AG04450 (cell line): ENCODE data around the gene PERM1. TPM values are rescaled to one million over a fixed set of nuclear protein-coding genes. Genes with fewer than 3 reads are reported as not detected.

ENCODE experiments used
- CTCF ChIA-PET: fragments of 300-600, 350-600 bp; formaldehyde crosslinking; extraction: SDS; loops from one replicate; lab custom pipeline; 2022; ENCODE audit warnings: antibody characterized with exemption, inconsistent platforms; lab: Charles Lee
- POLR2A ChIA-PET: fragments of 350-600 bp; formaldehyde crosslinking; extraction: SDS; loops from one replicate; lab custom pipeline; 2021; ENCODE audit warnings: antibody characterized with exemption, inconsistent platforms; lab: Yijun Ruan, JAX
- DNase-seq: peaks from one replicate; pipeline ENCODE4 v3.0.0-alpha.2; 2011; ENCODE audit warnings: low read depth, low spot score
- H3K27ac ChIP-seq: one replicate; pipeline ENCODE4 v1.5.1; 2012; ENCODE audit warnings: low read depth, low read length, control low read depth
- H3K27me3 ChIP-seq: one replicate; pipeline ENCODE4 v1.6.0; 2012; ENCODE audit warnings: low read length; ENCODE audit not compliant: control insufficient read depth, insufficient read depth
- H3K4me3 ChIP-seq: 2 replicates; pipeline ENCODE4 v1.5.1; 2011; ENCODE audit warnings: mild to moderate bottlenecking, low read depth, low read length, control low read depth
- H3K9me3 ChIP-seq: 2 replicates; pipeline ENCODE4 v1.5.1; 2012; ENCODE audit warnings: low read length; ENCODE audit not compliant: control insufficient read depth, insufficient read depth
- CTCF ChIP-seq: IDR thresholded peaks from 2 replicates; pipeline ENCODE4 v1.5.1; 2011; ENCODE audit warnings: low read depth, low read length, control low read depth, inconsistent platforms
- polyA plus RNA-seq: library from polyadenylated mRNA; depleted of rRNA; stranded (reverse); fragments of >200 nt; gene quantifications from 2 replicates; pipeline ENCODE4 v1.2.3, GENCODE V29; 2011

PERM1 gene
- polyA plus RNA-seq, 1 experiment, result not detected

- H3K9me3 ChIP-seq, result no peaks in the 10 kb centered on the region; the same call in 1 of the 2 replicates
- CTCF ChIA-PET, result no interaction called here
- H3K27me3 ChIP-seq, result no peaks in the 10 kb centered on the region
- POLR2A ChIA-PET, result no interaction called here
- DNase-seq, result no peak
- TF ChIP-seq CTCF, result no peak
- H3K4me3 ChIP-seq, result no peak overlapping the region
- H3K27ac ChIP-seq, result no peak overlapping the region
Observed at GRCh38 chr1:1003618-1004419, 21.9 kb upstream of the PERM1 start.

- DNase-seq, result no peak
- POLR2A ChIA-PET, result interaction anchor here (1.4 to 1.5 kb wide), 2 partner anchors 12 to 20 kb away, joined by 3 to 6 read pairs; partner anchors contain the start of gene ISG15
- TF ChIP-seq CTCF, result no peak
- no peaks in the 10 kb centered on the region; the same call in 1 of the 2 replicates for H3K9me3 ChIP-seq
- CTCF ChIA-PET, result interaction anchor here (1.2 to 2.0 kb wide), 5 partner anchors 12 to 30 kb away, joined by 4 to 11 read pairs (median 4); partner anchors contain the start of gene ISG15
- H3K27me3 ChIP-seq, result peaks cover 9% of the 10 kb centered on the region
- peak overlapping the region; percentile 61 for H3K27ac ChIP-seq
- peak overlapping the region; percentile 66 for H3K4me3 ChIP-seq
Observed at GRCh38 chr1:1001057-1001783, 19.3 kb upstream of the PERM1 start.

GRCh38 chr1:1000357-1001056, 18.6 kb upstream of the PERM1 start:
- POLR2A ChIA-PET, result interaction anchor here (1.5 kb wide), 1 partner anchor 13 kb away, joined by 3 read pairs; the partner anchor contains the start of gene ISG15
- H3K27me3 ChIP-seq, result peaks cover 12% of the 10 kb centered on the region
- peak; percentile 56 for DNase-seq
- peak overlapping the region; percentile 66 for H3K4me3 ChIP-seq
- no peaks in the 10 kb centered on the region; the same call in 1 of the 2 replicates for H3K9me3 ChIP-seq
- TF ChIP-seq CTCF, result no peak
- peak overlapping the region; percentile 94 for H3K27ac ChIP-seq
- CTCF ChIA-PET, result interaction anchor here (1.3 to 2.0 kb wide), 2 partner anchors 13 to 16 kb away, joined by 4 to 11 read pairs; partner anchors contain the start of gene ISG15

DNA sequence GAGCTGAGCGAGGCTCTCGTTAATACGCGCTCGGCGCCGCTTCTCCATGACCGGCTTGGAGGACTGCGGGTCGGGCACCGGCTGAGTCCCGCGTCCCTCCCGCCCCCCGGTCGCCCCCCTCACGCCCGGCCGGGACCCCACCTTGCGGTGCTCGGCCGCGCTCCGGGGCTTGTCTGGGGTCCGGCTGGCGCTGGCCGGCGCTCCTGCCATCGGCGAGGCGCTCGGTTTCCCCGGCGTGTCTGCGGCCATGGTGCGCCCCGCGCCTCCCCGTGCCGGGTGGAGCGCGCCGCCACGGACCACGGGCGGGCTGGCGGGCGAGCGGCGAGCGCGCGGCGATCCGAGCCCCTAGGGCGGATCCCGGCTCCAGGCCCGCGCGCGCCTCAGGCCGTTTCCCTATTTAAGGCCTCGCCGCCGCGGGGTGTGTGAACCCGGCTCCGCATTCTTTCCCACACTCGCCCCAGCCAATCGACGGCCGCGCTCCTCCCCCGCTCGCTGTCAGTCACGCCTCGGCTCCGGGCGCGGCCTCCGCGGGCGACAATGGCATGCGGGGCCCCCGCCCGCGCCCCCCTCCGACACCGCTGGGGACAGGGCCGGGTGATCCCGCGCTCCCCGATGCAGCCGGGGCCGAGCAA, 17.9 kb upstream of the PERM1 start, which contains the start of gene HES4:
Gene HES4, minus strand, starts transcription at position 373 of the 632 bp plus-strand sequence. Its CDS starts 124 bp downstream, at position 249.
- ChIA-PET POLR2A (no interaction called here), CTCF (interaction anchor here (0.7 kb wide), 1 partner anchor 19 kb away, joined by 3 read pairs; no protein-coding TSS in a partner anchor)
- Histone ChIP-seq H3K27ac (peak within 1 kb of the TSS; percentile 94), H3K4me3 (peak within 1 kb of the TSS; percentile 66), H3K27me3 (peaks cover 12% of the 10 kb centered on the region), H3K9me3 (no peaks in the 10 kb centered on the region; the same call in 1 of the 2 replicates)
- peak; percentile 75 for DNase-seq
- no peak for TF ChIP-seq CTCF
